HepG2 (cell line): ENCODE measurements around the gene TRPC4AP. TPM values are rescaled to one million over a fixed set of nuclear protein-coding genes. Genes with fewer than 3 reads are reported as not detected.

Source experiments
- KAT8 ChIP-seq: IDR thresholded peaks from 2 replicates; pipeline ENCODE4 v1.6.1; 2016; ENCODE audit warnings: missing genetic modification reagents, missing compliant biosample characterization
- KLF15 ChIP-seq: sonication (generic); formaldehyde crosslinking; IDR thresholded peaks from 2 replicates; pipeline ENCODE4 v1.8.1; 2023; ENCODE audit warnings: borderline replicate concordance, mild to moderate bottlenecking, inconsistent platforms, missing genetic modification reagents, mixed read lengths
- MBD4 ChIP-seq: IDR thresholded peaks from 2 replicates; pipeline ENCODE4 v1.6.1; 2012; ENCODE audit warnings: low read length, inconsistent platforms, borderline replicate concordance
- MED1 ChIP-seq: sonication (generic); formaldehyde crosslinking; IDR thresholded peaks from 2 replicates; pipeline ENCODE4 v1.4.0; 2020; ENCODE audit warnings: missing genetic modification reagents
- MZF1 ChIP-seq: sonication (generic); formaldehyde crosslinking; IDR thresholded peaks from 2 replicates; pipeline ENCODE4 v1.8.1; 2023; ENCODE audit warnings: mild to moderate bottlenecking, missing genetic modification reagents, borderline replicate concordance
- NCOA2 ChIP-seq: sonication (generic); formaldehyde crosslinking; IDR thresholded peaks from 2 replicates; pipeline ENCODE4 v1.8.0; 2022; ENCODE audit warnings: inconsistent platforms
- SIX1 ChIP-seq: sonication (generic); formaldehyde crosslinking; IDR thresholded peaks from 2 replicates; pipeline ENCODE4 v1.4.0; 2020; ENCODE audit warnings: missing genetic modification reagents, borderline replicate concordance
- XBP1 ChIP-seq: sonication (generic); formaldehyde crosslinking; IDR thresholded peaks from 2 replicates; pipeline ENCODE4 v1.5.0; 2020; ENCODE audit warnings: missing genetic modification reagents
- ZMYM3 ChIP-seq: sonication (generic); formaldehyde crosslinking; IDR thresholded peaks from 2 replicates; pipeline ENCODE4 v1.5.1; 2020; ENCODE audit warnings: mild to moderate bottlenecking, missing genetic modification reagents
- ZNF230 ChIP-seq: sonication (generic); formaldehyde crosslinking; IDR thresholded peaks from 2 replicates; pipeline ENCODE4 v1.4.0; 2020; ENCODE audit warnings: mild to moderate bottlenecking, missing genetic modification reagents
- ZNF264 ChIP-seq: sonication (generic); formaldehyde crosslinking; IDR thresholded peaks from 2 replicates; pipeline ENCODE4 v1.4.0; 2020; ENCODE audit warnings: missing genetic modification reagents
- ZNF3 ChIP-seq: IDR thresholded peaks from 2 replicates; pipeline ENCODE4 v1.7.0; 2017; ENCODE audit warnings: inconsistent platforms
- ZNF614 ChIP-seq: IDR thresholded peaks from 2 replicates; pipeline ENCODE4 v1.6.1; 2018; ENCODE audit warnings: missing biosample characterization, missing genetic modification reagents, inconsistent platforms, borderline replicate concordance
- ZNF619 ChIP-seq: sonication (generic); formaldehyde crosslinking; IDR thresholded peaks from 2 replicates; pipeline ENCODE4 v1.4.0; 2020; ENCODE audit warnings: mild to moderate bottlenecking, missing genetic modification reagents
- ZNF644 ChIP-seq: IDR thresholded peaks from 2 replicates; pipeline ENCODE4 v1.6.1; 2016; ENCODE audit warnings: low read depth
- ZSCAN12 ChIP-seq: sonication (generic); formaldehyde crosslinking; IDR thresholded peaks from 2 replicates; pipeline ENCODE4 v1.9.0; 2021; ENCODE audit warnings: mild to moderate bottlenecking, missing genetic modification reagents
- polyA plus RNA-seq, 8 experiments: library from polyadenylated mRNA; depleted of rRNA in 3 of 8; stranded (reverse) in 7 of 8; unstranded in 1 of 8; fragments of >200 nt; fragmentation: Illumina TruSeq in 4 of 8; extraction: Trizol in 4 of 8; gene quantifications; 2 replicates each; pipeline versions ENCODE4 v1.2.1 to v1.2.3, GENCODE V29; 2011 to 2016; ENCODE audit warnings: low read depth in 4 of 8, missing spikeins in 1 of 8, mixed read lengths in 1 of 8; ENCODE audit not compliant: insufficient read depth in 1 of 8
- total RNA-seq, 5 experiments: library from RNA; depleted of rRNA; stranded (reverse); fragments of >200 nt; fragmentation: Illumina TruSeq; extraction: Trizol; gene quantifications; 2 replicates each; pipeline ENCODE4 v1.2.3, GENCODE V29; 2016; ENCODE audit warnings: low read depth in 1 of 5
- TF ChIP-seq, protein P1 (sequence below): sonication (generic); formaldehyde crosslinking; IDR thresholded peaks from 2 replicates; pipeline ENCODE4 v1.5.0; 2020; ENCODE audit warnings: missing genetic modification reagents, mild to moderate bottlenecking, borderline replicate concordance
- TF ChIP-seq, protein P2 (sequence below): sonication (generic); formaldehyde crosslinking; IDR thresholded peaks from 2 replicates; pipeline ENCODE4 v1.4.0; 2020; ENCODE audit warnings: missing genetic modification reagents, borderline replicate concordance
- TF ChIP-seq, protein P3 (sequence below): sonication (generic); formaldehyde crosslinking; IDR thresholded peaks from 2 replicates; pipeline ENCODE4 v1.8.0; 2022; ENCODE audit warnings: missing genetic modification reagents, low read depth, mild to moderate bottlenecking, borderline replicate concordance
- TF ChIP-seq, protein P4 (sequence below): sonication (generic); formaldehyde crosslinking; IDR thresholded peaks from 2 replicates; pipeline ENCODE4 v1.5.1; 2020; ENCODE audit warnings: mild to moderate bottlenecking, moderate library complexity, missing genetic modification reagents
- TF ChIP-seq, protein P5 (sequence below): sonication (generic); formaldehyde crosslinking; IDR thresholded peaks from 2 replicates; pipeline ENCODE4 v1.5.1; 2020; ENCODE audit warnings: missing genetic modification reagents, mild to moderate bottlenecking, borderline replicate concordance

TRPC4AP gene
- total and polyA plus RNA-seq, 2 of the 13 experiments (the other 11 are each of a cell fraction or from before 2014, with no cell fraction given), result 136 to 137 TPM

DNA sequence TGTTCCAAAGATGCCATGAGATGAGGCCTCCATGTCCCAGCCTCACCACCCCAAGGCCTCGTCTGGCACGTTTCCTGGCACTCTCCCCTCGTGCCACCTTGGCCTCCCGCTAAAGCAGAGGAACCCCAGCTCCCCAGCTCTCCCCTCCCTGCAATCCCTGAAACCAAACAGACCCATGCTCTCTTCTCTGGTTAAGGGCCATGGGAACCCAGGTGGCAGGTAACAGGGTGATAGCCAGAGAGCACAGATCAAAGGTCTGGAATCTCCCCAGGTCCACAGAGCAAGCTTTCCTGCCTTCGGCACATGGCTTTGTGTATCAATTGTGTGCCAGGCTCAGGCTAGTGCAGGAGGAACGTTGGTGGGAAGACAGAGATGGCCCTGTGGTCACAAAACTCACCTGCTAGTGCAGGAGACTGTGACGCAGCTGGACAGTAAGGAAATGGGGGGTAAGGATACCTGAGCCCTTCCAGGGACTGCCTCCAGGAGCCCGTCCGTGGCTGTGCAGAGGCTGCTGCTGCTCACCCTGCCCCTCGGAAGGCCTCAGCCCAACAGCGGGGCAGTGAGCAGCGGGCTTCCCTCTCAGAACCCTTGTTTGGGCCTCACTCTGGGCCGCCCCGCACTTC lies 98.0 kb downstream of the TRPC4AP start (continued):
- TF ChIP-seq SIX1 (CRISPR knock-in tag) (no peak), MED1 (CRISPR knock-in tag) (peak; percentile 66), ZNF264 (no peak), MZF1 (no peak), ZNF619 (CRISPR knock-in tag) (no peak; the same call in none of the 2 replicates), ZSCAN12 (CRISPR knock-in tag) (no peak), ZNF644 (peak; percentile 32; the same call in 1 of the 2 replicates), ZNF614 (CRISPR knock-in tag) (no peak), KLF15 (CRISPR knock-in tag) (no peak), NCOA2 (CRISPR knock-in tag) (no peak), XBP1 (CRISPR knock-in tag) (no peak), MBD4 (no peak), ZMYM3 (CRISPR knock-in tag) (0 out of 2 replicates have a peak, but pooled peaks have one; percentile 68), ZNF230 (CRISPR knock-in tag) (0 out of 2 replicates have a peak, but pooled peaks have one; percentile 6), ZNF3 (CRISPR knock-in tag) (peak; percentile 73; the same call in 1 of the 2 replicates), KAT8 (CRISPR knock-in tag) (no peak)
- TF ChIP-seq, protein P1, sequence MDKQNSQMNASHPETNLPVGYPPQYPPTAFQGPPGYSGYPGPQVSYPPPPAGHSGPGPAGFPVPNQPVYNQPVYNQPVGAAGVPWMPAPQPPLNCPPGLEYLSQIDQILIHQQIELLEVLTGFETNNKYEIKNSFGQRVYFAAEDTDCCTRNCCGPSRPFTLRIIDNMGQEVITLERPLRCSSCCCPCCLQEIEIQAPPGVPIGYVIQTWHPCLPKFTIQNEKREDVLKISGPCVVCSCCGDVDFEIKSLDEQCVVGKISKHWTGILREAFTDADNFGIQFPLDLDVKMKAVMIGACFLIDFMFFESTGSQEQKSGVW (CRISPR knock-in tag), result no peak
- TF ChIP-seq, protein P2, sequence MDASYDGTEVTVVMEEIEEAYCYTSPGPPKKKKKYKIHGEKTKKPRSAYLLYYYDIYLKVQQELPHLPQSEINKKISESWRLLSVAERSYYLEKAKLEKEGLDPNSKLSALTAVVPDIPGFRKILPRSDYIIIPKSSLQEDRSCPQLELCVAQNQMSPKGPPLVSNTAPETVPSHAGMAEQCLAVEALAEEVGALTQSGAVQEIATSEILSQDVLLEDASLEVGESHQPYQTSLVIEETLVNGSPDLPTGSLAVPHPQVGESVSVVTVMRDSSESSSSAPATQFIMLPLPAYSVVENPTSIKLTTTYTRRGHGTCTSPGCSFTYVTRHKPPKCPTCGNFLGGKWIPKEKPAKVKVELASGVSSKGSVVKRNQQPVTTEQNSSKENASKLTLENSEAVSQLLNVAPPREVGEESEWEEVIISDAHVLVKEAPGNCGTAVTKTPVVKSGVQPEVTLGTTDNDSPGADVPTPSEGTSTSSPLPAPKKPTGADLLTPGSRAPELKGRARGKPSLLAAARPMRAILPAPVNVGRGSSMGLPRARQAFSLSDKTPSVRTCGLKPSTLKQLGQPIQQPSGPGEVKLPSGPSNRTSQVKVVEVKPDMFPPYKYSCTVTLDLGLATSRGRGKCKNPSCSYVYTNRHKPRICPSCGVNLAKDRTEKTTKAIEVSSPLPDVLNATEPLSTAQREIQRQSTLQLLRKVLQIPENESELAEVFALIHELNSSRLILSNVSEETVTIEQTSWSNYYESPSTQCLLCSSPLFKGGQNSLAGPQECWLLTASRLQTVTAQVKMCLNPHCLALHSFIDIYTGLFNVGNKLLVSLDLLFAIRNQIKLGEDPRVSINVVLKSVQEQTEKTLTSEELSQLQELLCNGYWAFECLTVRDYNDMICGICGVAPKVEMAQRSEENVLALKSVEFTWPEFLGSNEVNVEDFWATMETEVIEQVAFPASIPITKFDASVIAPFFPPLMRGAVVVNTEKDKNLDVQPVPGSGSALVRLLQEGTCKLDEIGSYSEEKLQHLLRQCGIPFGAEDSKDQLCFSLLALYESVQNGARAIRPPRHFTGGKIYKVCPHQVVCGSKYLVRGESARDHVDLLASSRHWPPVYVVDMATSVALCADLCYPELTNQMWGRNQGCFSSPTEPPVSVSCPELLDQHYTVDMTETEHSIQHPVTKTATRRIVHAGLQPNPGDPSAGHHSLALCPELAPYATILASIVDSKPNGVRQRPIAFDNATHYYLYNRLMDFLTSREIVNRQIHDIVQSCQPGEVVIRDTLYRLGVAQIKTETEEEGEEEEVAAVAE (CRISPR knock-in tag), result no peak
- TF ChIP-seq, protein P3, sequence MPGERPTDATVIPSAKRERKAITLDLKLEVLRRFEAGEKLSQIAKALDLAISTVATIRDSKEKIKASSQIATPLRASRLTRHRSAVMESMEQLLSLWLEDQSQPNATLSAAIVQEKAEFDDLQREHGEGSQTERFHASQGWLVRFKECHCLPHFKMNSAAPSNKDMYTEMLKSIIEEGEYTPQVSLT (CRISPR knock-in tag), result no peak
- TF ChIP-seq, protein P4, sequence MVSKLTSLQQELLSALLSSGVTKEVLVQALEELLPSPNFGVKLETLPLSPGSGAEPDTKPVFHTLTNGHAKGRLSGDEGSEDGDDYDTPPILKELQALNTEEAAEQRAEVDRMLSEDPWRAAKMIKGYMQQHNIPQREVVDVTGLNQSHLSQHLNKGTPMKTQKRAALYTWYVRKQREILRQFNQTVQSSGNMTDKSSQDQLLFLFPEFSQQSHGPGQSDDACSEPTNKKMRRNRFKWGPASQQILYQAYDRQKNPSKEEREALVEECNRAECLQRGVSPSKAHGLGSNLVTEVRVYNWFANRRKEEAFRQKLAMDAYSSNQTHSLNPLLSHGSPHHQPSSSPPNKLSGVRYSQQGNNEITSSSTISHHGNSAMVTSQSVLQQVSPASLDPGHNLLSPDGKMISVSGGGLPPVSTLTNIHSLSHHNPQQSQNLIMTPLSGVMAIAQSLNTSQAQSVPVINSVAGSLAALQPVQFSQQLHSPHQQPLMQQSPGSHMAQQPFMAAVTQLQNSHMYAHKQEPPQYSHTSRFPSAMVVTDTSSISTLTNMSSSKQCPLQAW (CRISPR knock-in tag), result peak; percentile 70
- TF ChIP-seq, protein P5, sequence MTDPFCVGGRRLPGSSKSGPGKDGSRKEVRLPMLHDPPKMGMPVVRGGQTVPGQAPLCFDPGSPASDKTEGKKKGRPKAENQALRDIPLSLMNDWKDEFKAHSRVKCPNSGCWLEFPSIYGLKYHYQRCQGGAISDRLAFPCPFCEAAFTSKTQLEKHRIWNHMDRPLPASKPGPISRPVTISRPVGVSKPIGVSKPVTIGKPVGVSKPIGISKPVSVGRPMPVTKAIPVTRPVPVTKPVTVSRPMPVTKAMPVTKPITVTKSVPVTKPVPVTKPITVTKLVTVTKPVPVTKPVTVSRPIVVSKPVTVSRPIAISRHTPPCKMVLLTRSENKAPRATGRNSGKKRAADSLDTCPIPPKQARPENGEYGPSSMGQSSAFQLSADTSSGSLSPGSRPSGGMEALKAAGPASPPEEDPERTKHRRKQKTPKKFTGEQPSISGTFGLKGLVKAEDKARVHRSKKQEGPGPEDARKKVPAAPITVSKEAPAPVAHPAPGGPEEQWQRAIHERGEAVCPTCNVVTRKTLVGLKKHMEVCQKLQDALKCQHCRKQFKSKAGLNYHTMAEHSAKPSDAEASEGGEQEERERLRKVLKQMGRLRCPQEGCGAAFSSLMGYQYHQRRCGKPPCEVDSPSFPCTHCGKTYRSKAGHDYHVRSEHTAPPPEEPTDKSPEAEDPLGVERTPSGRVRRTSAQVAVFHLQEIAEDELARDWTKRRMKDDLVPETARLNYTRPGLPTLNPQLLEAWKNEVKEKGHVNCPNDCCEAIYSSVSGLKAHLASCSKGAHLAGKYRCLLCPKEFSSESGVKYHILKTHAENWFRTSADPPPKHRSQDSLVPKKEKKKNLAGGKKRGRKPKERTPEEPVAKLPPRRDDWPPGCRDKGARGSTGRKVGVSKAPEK (CRISPR knock-in tag), result no peak
